H9 (cell line): ENCODE results near the gene SH2D3C. TPM values are rescaled to one million over a fixed set of nuclear protein-coding genes. Genes with fewer than 3 reads are reported as not detected.

Source experiments
- DNase-seq: peaks from one replicate; pipeline ENCODE4 v3.0.0-alpha.2; 2017
- H2AFZ ChIP-seq: one replicate; pipeline ENCODE4 v1.6.1; 2013; ENCODE audit warnings: mild to moderate bottlenecking, low read length, control low read depth, moderate library complexity
- H2AK5ac ChIP-seq: 2 replicates; pipeline ENCODE4 v1.6.1; 2013; ENCODE audit warnings: low read length, control low read depth, mixed read lengths; ENCODE audit not compliant: insufficient read length
- H2BK120ac ChIP-seq: one replicate; pipeline ENCODE4 v1.6.1; 2013; ENCODE audit warnings: low read depth, mild to moderate bottlenecking, low read length, control low read depth, inconsistent platforms; ENCODE audit not compliant: poor library complexity, severe bottlenecking
- H2BK12ac ChIP-seq: 2 replicates; pipeline ENCODE4 v1.6.1; 2013; ENCODE audit warnings: low read length, control low read depth, mixed read lengths, low read depth; ENCODE audit not compliant: insufficient read length
- H2BK15ac ChIP-seq: 2 replicates; pipeline ENCODE4 v1.6.1; 2013; ENCODE audit warnings: low read depth, low read length, control low read depth
- H2BK20ac ChIP-seq: one replicate; pipeline ENCODE4 v1.6.1; 2013; ENCODE audit warnings: low read depth, mild to moderate bottlenecking, low read length, control low read depth, inconsistent platforms; ENCODE audit not compliant: poor library complexity, severe bottlenecking
- H2BK5ac ChIP-seq: 2 replicates; pipeline ENCODE4 v1.6.1; 2013; ENCODE audit warnings: low read length, control low read depth, mixed read lengths; ENCODE audit not compliant: insufficient read length
- H3K14ac ChIP-seq: 2 replicates; pipeline ENCODE4 v1.6.1; 2013; ENCODE audit warnings: low read length, control low read depth; ENCODE audit not compliant: insufficient read depth
- H3K18ac ChIP-seq: 2 replicates; pipeline ENCODE4 v1.6.1; 2013; ENCODE audit warnings: low read depth, mild to moderate bottlenecking, mixed read lengths, low read length, control low read depth; ENCODE audit not compliant: insufficient read length
- H3K23ac ChIP-seq: 2 replicates; pipeline ENCODE4 v1.6.1; 2013; ENCODE audit warnings: low read length, control low read depth, mixed read lengths, low read depth; ENCODE audit not compliant: insufficient read length
- H3K23me2 ChIP-seq: 2 replicates; pipeline ENCODE4 v1.6.1; 2013; ENCODE audit warnings: low read depth, mild to moderate bottlenecking, mixed read lengths, low read length, control low read depth; ENCODE audit not compliant: insufficient read length, poor library complexity, severe bottlenecking
- H3K27ac ChIP-seq: 2 replicates; pipeline ENCODE4 v1.5.1; 2013; ENCODE audit warnings: low read length, control low read depth, mixed read lengths, low read depth; ENCODE audit not compliant: insufficient read length
- H3K27me3 ChIP-seq: 2 replicates; pipeline ENCODE4 v1.6.1; 2013; ENCODE audit warnings: low read length, control low read depth, inconsistent platforms; ENCODE audit not compliant: insufficient read depth
- H3K4ac ChIP-seq: 2 replicates; pipeline ENCODE4 v1.6.1; 2013; ENCODE audit warnings: low read depth, mild to moderate bottlenecking, control low read depth, inconsistent platforms, low read length, moderate library complexity
- H3K4me1 ChIP-seq: 2 replicates; pipeline ENCODE4 v1.6.1; 2013; ENCODE audit warnings: low read length, control low read depth, inconsistent platforms; ENCODE audit not compliant: insufficient read depth
- H3K4me2 ChIP-seq: 2 replicates; pipeline ENCODE4 v1.6.1; 2013; ENCODE audit warnings: low read length, control low read depth, mixed read lengths; ENCODE audit not compliant: insufficient read length, insufficient read depth
- H3K56ac ChIP-seq: 2 replicates; pipeline ENCODE4 v1.6.1; 2013; ENCODE audit warnings: low read depth, mild to moderate bottlenecking, mixed read lengths, low read length, control low read depth; ENCODE audit not compliant: insufficient read length
- H3K79me1 ChIP-seq: 2 replicates; pipeline ENCODE4 v1.6.1; 2013; ENCODE audit warnings: low read depth, mild to moderate bottlenecking, moderate library complexity, low read length, control low read depth, inconsistent platforms; ENCODE audit not compliant: insufficient read depth, poor library complexity, severe bottlenecking
- H3K79me2 ChIP-seq: 2 replicates; pipeline ENCODE4 v1.6.1; 2013; ENCODE audit warnings: low read length, control low read depth, inconsistent platforms; ENCODE audit not compliant: insufficient read depth
- H3K9ac ChIP-seq: 2 replicates; pipeline ENCODE4 v1.6.1; 2013; ENCODE audit warnings: low read length, control low read depth, mixed read lengths; ENCODE audit not compliant: insufficient read length; ENCODE audit errors: extremely low read depth
- H3K9me3 ChIP-seq: one replicate; pipeline ENCODE4 v1.6.1; 2013; ENCODE audit warnings: low read depth, low read length, inconsistent platforms; ENCODE audit not compliant: control insufficient read depth
- H3T11ph ChIP-seq: one replicate; pipeline ENCODE4 v1.6.1; 2013; ENCODE audit warnings: mild to moderate bottlenecking, low read length, control low read depth, inconsistent platforms
- H4K20me1 ChIP-seq: one replicate; pipeline ENCODE4 v1.6.1; 2013; ENCODE audit not compliant: control insufficient read depth, insufficient read length, insufficient read depth
- H4K5ac ChIP-seq: 2 replicates; pipeline ENCODE4 v1.6.1; 2013; ENCODE audit warnings: low read depth, mild to moderate bottlenecking, mixed read lengths, low read length, control low read depth; ENCODE audit not compliant: insufficient read length
- H4K8ac ChIP-seq: replicated peaks from 2 replicates; pipeline ENCODE4 v1.6.1; 2013; ENCODE audit warnings: low read length, control low read depth, mixed read lengths, low read depth; ENCODE audit not compliant: insufficient read length
- H4K91ac ChIP-seq: 2 replicates; pipeline ENCODE4 v1.6.1; 2013; ENCODE audit warnings: low read depth, mild to moderate bottlenecking, moderate library complexity, mixed read lengths, low read length, control low read depth; ENCODE audit not compliant: insufficient read length
- H3K27ac Mint-ChIP-seq, 3 experiments: 2 replicates in 2 of 3; 3 replicates in 1 of 3; pipeline ENCODE4 v1.8.0; 2020 to 2021; ENCODE audit warnings: mixed read lengths in 3 of 3, mild to moderate bottlenecking in 1 of 3, moderate library complexity in 1 of 3
- H3K27me3 Mint-ChIP-seq: 2 replicates; pipeline ENCODE4 v1.8.0; 2021; ENCODE audit warnings: low read depth, mild to moderate bottlenecking, moderate library complexity, mixed read lengths
- H3K36me3 Mint-ChIP-seq, 3 experiments: 2 replicates in 2 of 3; 3 replicates in 1 of 3; pipeline ENCODE4 v1.8.0; 2020 to 2021; ENCODE audit warnings: low read depth in 3 of 3, mixed read lengths in 3 of 3; ENCODE audit not compliant: insufficient read depth in 1 of 3
- H3K4me1 Mint-ChIP-seq, 2 experiments: 2 replicates each; pipeline ENCODE4 v1.8.0; 2020; ENCODE audit warnings: mixed read lengths in 2 of 2
- H3K4me3 Mint-ChIP-seq, 2 experiments: 2 replicates in 1 of 2; 3 replicates in 1 of 2; pipeline ENCODE4 v1.8.0; 2020 to 2021; ENCODE audit warnings: mild to moderate bottlenecking in 2 of 2, mixed read lengths in 2 of 2, moderate library complexity in 1 of 2
- H3K9me3 Mint-ChIP-seq, 2 experiments: 2 replicates in 1 of 2; 3 replicates in 1 of 2; pipeline ENCODE4 v1.8.0; 2020; ENCODE audit warnings: mild to moderate bottlenecking in 2 of 2, mixed read lengths in 2 of 2, moderate library complexity in 1 of 2
- CTCF ChIP-seq: fragments of 200-600 bp; sonication (generic); conservative IDR thresholded peaks from 3 replicates; pipeline ENCODE4 v1.8.0; 2021; ENCODE audit warnings: antibody characterized with exemption, mild to moderate bottlenecking
- WGBS: extraction: QIAGEN DNeasy Blood & Tissue Kit; methylation state at CpG from one replicate; pipeline ENCODE4 v1.1.7; 2013; ENCODE audit warnings: missing lambda C conversion rate, low lambda C conversion rate, mixed read lengths; ENCODE audit not compliant: insufficient read length; ENCODE audit errors: extremely low coverage; 5-methylcytosine and 5-hydroxymethylcytosine counted together
- total RNA-seq: library from RNA; stranded (reverse); gene quantifications from 2 replicates; pipeline ENCODE4 v1.2.1, GENCODE V29; 2021

SH2D3C gene
- total RNA-seq, 1 experiment from 2014 or later = 1.7 TPM

GRCh38 chr9:127733614-127734013 lies 44.9 kb downstream of the SH2D3C start:
- no peak overlapping the region for H2BK12ac ChIP-seq
- TF ChIP-seq CTCF = no peak
- no peak overlapping the region for H2BK15ac ChIP-seq
- no CpG with 5 or more reads among the region's 2 CpGs for WGBS
- H4K8ac ChIP-seq = no peak overlapping the region
- H3K4ac ChIP-seq = no peak overlapping the region
- H3K4me2 ChIP-seq = no peak overlapping the region
- no peak overlapping the region for H2AFZ ChIP-seq
- no peaks in the 10 kb centered on the region for H3K9me3 ChIP-seq
- no peak overlapping the region for H3T11ph ChIP-seq
- H3K23ac ChIP-seq = no peak overlapping the region
- no peak overlapping the region for H4K91ac ChIP-seq
- no peak overlapping the region for H2BK120ac ChIP-seq
- no peaks in the 10 kb centered on the region for H3K4me1 ChIP-seq
- H4K20me1 ChIP-seq = no peaks in the 10 kb centered on the region
- no peak overlapping the region for H2BK5ac ChIP-seq
- H2BK20ac ChIP-seq = no peak overlapping the region
- H4K5ac ChIP-seq = no peak overlapping the region
- Mint-ChIP-seq H3K4me1 (peaks cover 9 to 10% of the 10 kb centered on the region in 2 experiments), H3K27me3 (peaks cover 13% of the 10 kb centered on the region), H3K36me3 (no peaks in the 10 kb centered on the region; a peak in 1 of 7 replicates), H3K9me3 (no peaks in the 10 kb centered on the region), H3K4me3 (no peak overlapping the region; a peak in 1 of 5 replicates), H3K27ac (no peak overlapping the region)
- H3K14ac ChIP-seq = no peak overlapping the region
- H3K18ac ChIP-seq = no peak overlapping the region
- H3K27me3 ChIP-seq = no peaks in the 10 kb centered on the region
- no peak overlapping the region for H3K56ac ChIP-seq
- H3K23me2 ChIP-seq = no peaks in the 10 kb centered on the region
- DNase-seq = no peak
- no peaks in the 10 kb centered on the region for H3K79me1 ChIP-seq
- no peak overlapping the region for H2AK5ac ChIP-seq
- no peak overlapping the region for H3K27ac ChIP-seq
- no peaks in the 10 kb centered on the region for H3K79me2 ChIP-seq
- H3K9ac ChIP-seq = no peak overlapping the region
